ENCODE data around the gene LAMTOR1.
"Not testable (repeated sequence)": the region's sequence is repeated elsewhere in the genome, so short reads cannot be mapped to it uniquely, and the experiment has no call there.

DNA sequence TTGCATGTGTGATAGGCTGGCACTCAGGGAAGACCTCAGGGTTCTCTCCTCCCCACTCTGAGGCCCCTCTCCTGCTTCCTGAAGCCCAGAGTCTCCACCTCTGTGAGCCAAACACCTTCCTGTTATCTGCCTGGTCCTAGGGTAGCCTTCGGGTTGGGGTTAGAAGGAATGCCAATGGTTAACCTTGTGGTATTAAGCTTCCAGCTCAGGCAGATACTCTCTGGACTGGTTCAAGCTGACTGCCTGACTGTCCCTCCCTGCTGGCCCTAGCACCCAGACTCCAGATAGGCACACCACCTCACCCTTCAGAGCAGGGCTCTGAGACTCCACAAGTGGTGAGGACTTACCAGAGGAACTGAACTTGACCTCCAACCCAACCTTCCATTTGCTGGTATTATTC, 39.4 kb upstream of the LAMTOR1 start:
- TF ChIP-seq, protein P1, sequence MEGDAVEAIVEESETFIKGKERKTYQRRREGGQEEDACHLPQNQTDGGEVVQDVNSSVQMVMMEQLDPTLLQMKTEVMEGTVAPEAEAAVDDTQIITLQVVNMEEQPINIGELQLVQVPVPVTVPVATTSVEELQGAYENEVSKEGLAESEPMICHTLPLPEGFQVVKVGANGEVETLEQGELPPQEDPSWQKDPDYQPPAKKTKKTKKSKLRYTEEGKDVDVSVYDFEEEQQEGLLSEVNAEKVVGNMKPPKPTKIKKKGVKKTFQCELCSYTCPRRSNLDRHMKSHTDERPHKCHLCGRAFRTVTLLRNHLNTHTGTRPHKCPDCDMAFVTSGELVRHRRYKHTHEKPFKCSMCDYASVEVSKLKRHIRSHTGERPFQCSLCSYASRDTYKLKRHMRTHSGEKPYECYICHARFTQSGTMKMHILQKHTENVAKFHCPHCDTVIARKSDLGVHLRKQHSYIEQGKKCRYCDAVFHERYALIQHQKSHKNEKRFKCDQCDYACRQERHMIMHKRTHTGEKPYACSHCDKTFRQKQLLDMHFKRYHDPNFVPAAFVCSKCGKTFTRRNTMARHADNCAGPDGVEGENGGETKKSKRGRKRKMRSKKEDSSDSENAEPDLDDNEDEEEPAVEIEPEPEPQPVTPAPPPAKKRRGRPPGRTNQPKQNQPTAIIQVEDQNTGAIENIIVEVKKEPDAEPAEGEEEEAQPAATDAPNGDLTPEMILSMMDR (conservative IDR thresholded peaks at IDR 0.05; ENCODE audit: low read depth, low read length), result not testable (repeated sequence)
- not testable (repeated sequence) for TF ChIP-seq EZH2 (IDR thresholded peaks at IDR 0.05; ENCODE audit: borderline replicate concordance, low read depth, low read length, poor library complexity, severe bottlenecking)
